HL-60 (cell line): Measurements from ENCODE around the gene RAB11FIP5.
"Not testable (repeated sequence)": the region's sequence is repeated elsewhere in the genome, so short reads cannot be mapped to it uniquely, and the experiment has no call there.

Source experiments
- DNase-seq, 2 experiments: peaks; one replicate each; pipeline ENCODE4 v3.0.0-alpha.2; 2010 to 2020; ENCODE audit warnings: low read depth in 1 of 2, low spot score in 1 of 2
- H3K27ac ChIP-seq: fragments of 250-450 bp; sonication (Bioruptor Pico); replicated peaks from 2 replicates; pipeline ENCODE4 v1.5.1; 2020; ENCODE audit warnings: mild to moderate bottlenecking, moderate library complexity
- H3K27me3 ChIP-seq: fragments of 250-450 bp; sonication (Bioruptor Pico); 2 replicates; pipeline ENCODE4 v1.5.1; 2021; ENCODE audit warnings: mild to moderate bottlenecking, moderate library complexity; ENCODE audit not compliant: insufficient read depth, poor library complexity, severe bottlenecking
- H3K4me3 ChIP-seq: replicated peaks from 2 replicates; pipeline ENCODE4 v1.5.1; 2011; ENCODE audit warnings: mild to moderate bottlenecking, control low read depth, low read length; ENCODE audit not compliant: insufficient read depth
- GABPA ChIP-seq: IDR thresholded peaks from 2 replicates; pipeline ENCODE4 v1.6.1; 2012; ENCODE audit warnings: low read depth
- POLR2AphosphoS5 ChIP-seq: IDR thresholded peaks from 2 replicates; pipeline ENCODE4 v1.6.1; 2012; ENCODE audit warnings: low read depth
- SPI1 ChIP-seq: IDR thresholded peaks from 2 replicates; pipeline ENCODE4 v1.6.1; 2012; ENCODE audit warnings: low read depth, mild to moderate bottlenecking, borderline replicate concordance
- TF ChIP-seq, protein P1 (sequence below): IDR thresholded peaks from one replicate; pipeline ENCODE4 v1.5.1; 2011; ENCODE audit warnings: low read length, control low read depth, inconsistent platforms; ENCODE audit not compliant: insufficient read depth
- TF ChIP-seq, protein P2 (sequence below): IDR thresholded peaks from 2 replicates; pipeline ENCODE4 v1.6.1; 2012; ENCODE audit warnings: low read depth; ENCODE audit not compliant: insufficient replicate concordance

RAB11FIP5 gene

DNA sequence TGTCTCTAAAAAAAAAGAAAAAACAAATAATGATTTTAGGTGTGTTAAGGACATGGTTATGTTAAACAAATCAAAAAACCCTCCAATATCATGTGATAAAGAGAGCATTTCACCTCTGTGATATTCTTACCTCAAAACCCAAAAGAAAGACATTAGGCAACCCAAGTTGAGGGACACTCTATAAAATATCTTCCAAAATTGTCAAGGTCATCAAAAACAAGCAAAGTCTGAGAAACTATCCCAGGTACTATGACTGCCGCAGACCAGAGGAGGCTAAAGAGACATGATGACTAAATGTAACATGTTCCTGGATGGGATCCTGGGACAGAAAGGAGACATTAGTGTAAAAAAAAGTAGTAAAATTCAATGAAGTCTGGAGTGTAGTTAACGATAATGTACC, 45.7 kb downstream of the RAB11FIP5 start:
- no peak for DNase-seq
- TF ChIP-seq, protein P1, sequence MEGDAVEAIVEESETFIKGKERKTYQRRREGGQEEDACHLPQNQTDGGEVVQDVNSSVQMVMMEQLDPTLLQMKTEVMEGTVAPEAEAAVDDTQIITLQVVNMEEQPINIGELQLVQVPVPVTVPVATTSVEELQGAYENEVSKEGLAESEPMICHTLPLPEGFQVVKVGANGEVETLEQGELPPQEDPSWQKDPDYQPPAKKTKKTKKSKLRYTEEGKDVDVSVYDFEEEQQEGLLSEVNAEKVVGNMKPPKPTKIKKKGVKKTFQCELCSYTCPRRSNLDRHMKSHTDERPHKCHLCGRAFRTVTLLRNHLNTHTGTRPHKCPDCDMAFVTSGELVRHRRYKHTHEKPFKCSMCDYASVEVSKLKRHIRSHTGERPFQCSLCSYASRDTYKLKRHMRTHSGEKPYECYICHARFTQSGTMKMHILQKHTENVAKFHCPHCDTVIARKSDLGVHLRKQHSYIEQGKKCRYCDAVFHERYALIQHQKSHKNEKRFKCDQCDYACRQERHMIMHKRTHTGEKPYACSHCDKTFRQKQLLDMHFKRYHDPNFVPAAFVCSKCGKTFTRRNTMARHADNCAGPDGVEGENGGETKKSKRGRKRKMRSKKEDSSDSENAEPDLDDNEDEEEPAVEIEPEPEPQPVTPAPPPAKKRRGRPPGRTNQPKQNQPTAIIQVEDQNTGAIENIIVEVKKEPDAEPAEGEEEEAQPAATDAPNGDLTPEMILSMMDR, result no peak
- no peak for TF ChIP-seq POLR2AphosphoS5
- TF ChIP-seq, protein P2, sequence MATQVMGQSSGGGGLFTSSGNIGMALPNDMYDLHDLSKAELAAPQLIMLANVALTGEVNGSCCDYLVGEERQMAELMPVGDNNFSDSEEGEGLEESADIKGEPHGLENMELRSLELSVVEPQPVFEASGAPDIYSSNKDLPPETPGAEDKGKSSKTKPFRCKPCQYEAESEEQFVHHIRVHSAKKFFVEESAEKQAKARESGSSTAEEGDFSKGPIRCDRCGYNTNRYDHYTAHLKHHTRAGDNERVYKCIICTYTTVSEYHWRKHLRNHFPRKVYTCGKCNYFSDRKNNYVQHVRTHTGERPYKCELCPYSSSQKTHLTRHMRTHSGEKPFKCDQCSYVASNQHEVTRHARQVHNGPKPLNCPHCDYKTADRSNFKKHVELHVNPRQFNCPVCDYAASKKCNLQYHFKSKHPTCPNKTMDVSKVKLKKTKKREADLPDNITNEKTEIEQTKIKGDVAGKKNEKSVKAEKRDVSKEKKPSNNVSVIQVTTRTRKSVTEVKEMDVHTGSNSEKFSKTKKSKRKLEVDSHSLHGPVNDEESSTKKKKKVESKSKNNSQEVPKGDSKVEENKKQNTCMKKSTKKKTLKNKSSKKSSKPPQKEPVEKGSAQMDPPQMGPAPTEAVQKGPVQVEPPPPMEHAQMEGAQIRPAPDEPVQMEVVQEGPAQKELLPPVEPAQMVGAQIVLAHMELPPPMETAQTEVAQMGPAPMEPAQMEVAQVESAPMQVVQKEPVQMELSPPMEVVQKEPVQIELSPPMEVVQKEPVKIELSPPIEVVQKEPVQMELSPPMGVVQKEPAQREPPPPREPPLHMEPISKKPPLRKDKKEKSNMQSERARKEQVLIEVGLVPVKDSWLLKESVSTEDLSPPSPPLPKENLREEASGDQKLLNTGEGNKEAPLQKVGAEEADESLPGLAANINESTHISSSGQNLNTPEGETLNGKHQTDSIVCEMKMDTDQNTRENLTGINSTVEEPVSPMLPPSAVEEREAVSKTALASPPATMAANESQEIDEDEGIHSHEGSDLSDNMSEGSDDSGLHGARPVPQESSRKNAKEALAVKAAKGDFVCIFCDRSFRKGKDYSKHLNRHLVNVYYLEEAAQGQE, result no peak
- TF ChIP-seq GABPA, result no peak
- Histone ChIP-seq H3K4me3 (no peak overlapping the region), H3K27me3 (no peaks in the 10 kb centered on the region), H3K27ac (no peak overlapping the region)

DNA sequence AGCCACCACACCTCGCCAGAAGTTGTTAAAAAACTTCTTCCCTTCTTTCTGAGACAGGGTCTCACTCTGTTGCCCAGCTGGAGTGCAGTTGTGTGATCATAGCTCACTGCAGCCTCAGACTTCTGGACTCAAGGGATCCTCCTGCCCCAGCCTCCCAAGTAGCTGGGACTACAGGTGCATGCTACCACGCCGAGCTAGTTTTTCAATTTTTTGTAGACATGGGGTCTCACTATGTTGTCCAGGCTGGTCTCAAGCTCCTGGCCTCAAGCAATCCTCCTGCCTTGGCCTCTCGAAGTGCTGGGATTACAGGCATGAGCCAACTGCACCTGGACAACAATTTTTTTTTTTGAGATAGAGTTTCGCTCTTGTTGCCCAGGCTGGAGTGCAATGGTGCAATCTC, 47.7 kb downstream of the RAB11FIP5 start:
- not testable (repeated sequence) for H3K4me3 ChIP-seq, H3K27me3 ChIP-seq, H3K27ac ChIP-seq, DNase-seq

DNA sequence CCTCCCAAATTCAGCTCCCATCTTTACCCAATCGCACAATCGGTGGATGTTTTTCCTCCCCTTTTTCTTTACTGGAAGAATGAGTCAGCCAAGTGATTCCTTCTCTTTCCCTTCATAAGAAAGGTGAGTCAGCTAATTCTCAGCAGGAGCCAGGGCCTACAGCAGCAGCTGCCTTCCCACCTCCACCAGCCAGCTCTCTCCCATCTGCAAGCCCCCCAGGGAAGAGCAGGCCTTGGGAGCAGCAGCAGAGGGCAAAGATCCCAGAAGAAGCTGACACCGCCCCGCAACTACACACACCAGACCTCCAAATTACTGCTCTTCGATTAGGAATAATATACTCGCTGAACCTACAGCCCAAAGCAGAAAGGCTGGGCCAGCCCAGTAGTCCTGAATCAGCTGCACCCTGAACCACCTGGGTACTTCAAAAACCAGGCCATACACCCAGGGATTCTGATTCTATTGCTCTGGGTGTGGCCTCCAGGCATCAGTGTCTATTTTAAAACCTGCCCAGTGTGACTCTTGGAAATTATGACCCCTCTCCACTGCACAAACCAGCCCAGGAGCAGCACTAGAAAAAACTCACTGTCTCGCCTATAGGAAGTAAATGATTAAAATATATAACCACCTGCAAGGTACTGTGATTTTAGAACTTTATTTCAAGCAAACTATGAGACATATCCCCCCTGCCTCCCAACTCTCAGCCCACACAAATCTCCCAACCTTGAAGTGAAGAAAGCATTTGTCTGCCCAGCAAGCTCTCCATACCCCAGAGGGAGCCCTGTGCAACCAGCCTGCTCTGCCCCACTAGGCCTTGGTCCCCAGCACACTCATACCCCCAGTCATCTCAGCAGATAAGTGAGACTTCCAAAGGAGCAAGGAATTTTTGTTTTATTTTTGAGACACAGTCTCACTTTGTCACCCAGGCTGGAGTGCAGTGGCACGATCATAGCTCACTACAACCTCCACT, 48.6 kb downstream of the RAB11FIP5 start:
- Histone ChIP-seq H3K27ac (no peak overlapping the region), H3K27me3 (no peaks in the 10 kb centered on the region), H3K4me3 (no peak overlapping the region)
- no peak for TF ChIP-seq SPI1
- TF ChIP-seq POLR2AphosphoS5, result no peak
- TF ChIP-seq GABPA, result no peak
- TF ChIP-seq, protein P1, result no peak
- TF ChIP-seq, protein P2, result no peak
- no peak for DNase-seq

DNA sequence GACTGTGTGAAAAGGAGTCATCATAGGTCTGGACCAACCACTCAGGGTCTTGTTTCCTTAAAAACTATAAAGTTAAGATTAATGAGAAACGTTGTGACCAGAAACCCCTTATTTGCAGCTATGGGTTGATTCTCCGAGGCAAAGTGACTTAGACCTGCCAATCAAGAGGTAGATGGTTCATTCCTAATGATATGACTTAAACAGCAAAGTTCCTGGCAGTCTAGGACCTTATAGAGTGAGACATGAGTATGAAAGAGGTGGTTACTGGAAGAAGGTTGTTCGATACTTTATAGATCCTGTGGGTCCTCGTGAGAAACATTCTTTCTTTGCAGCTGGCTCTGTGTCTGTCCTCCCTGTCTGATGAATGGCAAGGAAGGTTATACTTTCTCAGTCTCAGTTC, 49.3 kb downstream of the RAB11FIP5 start:
- no peak overlapping the region for H3K27ac ChIP-seq
- no peak overlapping the region for H3K4me3 ChIP-seq
- TF ChIP-seq SPI1 (no peak), POLR2AphosphoS5 (no peak), GABPA (no peak)
- TF ChIP-seq, protein P2, result no peak
- TF ChIP-seq, protein P1, result no peak
- DNase-seq, result no peak
- H3K27me3 ChIP-seq, result no peaks in the 10 kb centered on the region
